ENCODE data around the gene MRO. TPM values are rescaled to one million over a fixed set of nuclear protein-coding genes. Genes with fewer than 3 reads are reported as not detected.
"Not testable (repeated sequence)": the region's sequence is repeated elsewhere in the genome, so short reads cannot be mapped to it uniquely, and the experiment has no call there.

MRO gene
- total RNA-seq, 2 donors from 2014 or later = not detected

DNA sequence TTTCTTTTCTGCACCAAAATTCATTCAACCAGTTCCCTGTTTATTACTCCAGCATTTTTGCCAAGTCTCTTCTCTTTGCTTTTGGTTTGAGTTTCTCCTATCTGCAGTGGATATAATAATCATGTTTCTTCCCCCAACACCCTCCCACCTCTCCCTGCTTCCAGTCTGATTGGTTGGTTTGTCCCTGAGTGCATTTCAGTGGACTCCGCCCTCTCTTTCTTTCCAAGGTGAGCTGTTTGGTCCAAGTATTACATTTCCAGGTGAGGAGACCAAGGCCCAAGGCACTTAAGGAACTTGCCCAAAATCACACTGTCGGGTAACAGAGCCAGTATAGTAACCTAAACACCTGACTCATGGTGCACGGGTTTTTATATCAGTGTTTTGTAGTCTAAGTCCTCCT lies 17.7 kb downstream of the MRO start:
- no peaks in the 10 kb centered on the region for H3K36me3 Mint-ChIP-seq (ENCODE audit: insufficient read depth in 2 of 2)
- H3K27ac Mint-ChIP-seq = no peak overlapping the region
- DNase-seq (no peak), ATAC-seq (replicated peaks in 1 of 2) (no peak)
- H3K9me3 Mint-ChIP-seq = no peaks in the 10 kb centered on the region
- H3K4me3 Mint-ChIP-seq = no peak overlapping the region
- peaks cover 19% of the 10 kb centered on the region for H3K27me3 Mint-ChIP-seq (ENCODE audit: low read depth)
- peaks cover 10% of the 10 kb centered on the region for H3K4me1 Mint-ChIP-seq (ENCODE audit: low read depth)

GRCh38 chr18:50797142-50797541 lies 22.7 kb downstream of the MRO start:
- H3K9me3 Mint-ChIP-seq = no peaks in the 10 kb centered on the region
- ATAC-seq (replicated peaks in 1 of 2) (no peak), DNase-seq (no peak)
- H3K4me3 Mint-ChIP-seq = no peak overlapping the region
- H3K27ac Mint-ChIP-seq = no peak overlapping the region
- peaks cover 39% of the 10 kb centered on the region for H3K27me3 Mint-ChIP-seq (ENCODE audit: low read depth)
- H3K36me3 Mint-ChIP-seq (ENCODE audit: insufficient read depth in 2 of 2) = no peaks in the 10 kb centered on the region
- H3K4me1 Mint-ChIP-seq (ENCODE audit: low read depth) = no peaks in the 10 kb centered on the region

- no peaks in the 10 kb centered on the region for H3K36me3 Mint-ChIP-seq (ENCODE audit: insufficient read depth in 2 of 2)
- no peak overlapping the region for H3K27ac Mint-ChIP-seq
- H3K27me3 Mint-ChIP-seq (ENCODE audit: low read depth) = peaks cover 39% of the 10 kb centered on the region
- no peaks in the 10 kb centered on the region for H3K9me3 Mint-ChIP-seq
- no peak overlapping the region for H3K4me3 Mint-ChIP-seq
- H3K4me1 Mint-ChIP-seq (ENCODE audit: low read depth) = no peaks in the 10 kb centered on the region
- no peak for DNase-seq
- no peak for ATAC-seq (replicated peaks in 1 of 2)
Observed at GRCh38 chr18:50796495-50796894, 23.3 kb downstream of the MRO start.

DNA sequence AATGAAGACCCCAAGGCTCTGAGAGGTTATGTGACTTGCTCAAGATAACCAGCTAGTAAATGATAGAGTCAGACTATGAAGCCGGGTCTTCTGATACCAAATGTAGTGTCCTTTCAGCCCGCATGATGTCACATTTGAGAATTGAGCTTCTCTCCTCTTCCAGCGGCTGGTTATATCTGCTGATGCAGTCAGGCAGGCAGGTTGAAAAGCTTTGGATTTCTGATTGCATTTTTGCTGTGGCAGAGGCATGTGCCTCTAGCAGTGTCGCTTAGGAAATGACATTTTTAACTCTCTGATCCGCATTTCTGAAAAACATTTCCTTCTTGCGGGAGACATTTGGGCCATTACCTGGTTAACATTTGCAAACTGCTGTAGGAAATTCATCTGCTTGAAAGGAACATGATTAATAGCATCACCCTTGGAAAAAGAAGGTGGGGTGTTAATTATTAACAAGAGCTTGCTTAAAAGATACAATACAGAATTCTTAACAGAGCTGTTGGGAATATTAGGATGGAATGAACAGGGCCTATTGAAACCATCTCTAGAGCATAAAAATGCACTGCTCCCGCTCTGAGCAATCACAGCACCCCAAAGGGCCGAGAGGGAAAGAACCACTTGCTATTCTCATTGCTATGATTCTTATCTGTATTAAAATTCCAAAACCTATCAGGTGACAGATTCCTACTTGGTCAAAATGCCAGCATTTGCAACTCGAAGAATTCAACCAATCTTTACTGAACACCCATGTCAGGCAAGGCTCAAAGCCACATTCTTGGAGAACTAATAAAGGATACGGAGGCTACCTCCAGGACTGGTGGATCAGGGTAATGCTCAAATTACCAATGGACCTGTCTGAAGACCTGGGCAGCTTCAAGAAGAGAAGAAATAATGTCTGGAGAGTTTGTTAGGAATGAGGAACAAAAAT lies 25.9 kb downstream of the MRO start:
- no peaks in the 10 kb centered on the region for H3K9me3 Mint-ChIP-seq
- no peaks in the 10 kb centered on the region for H3K4me1 Mint-ChIP-seq (ENCODE audit: low read depth)
- H3K36me3 Mint-ChIP-seq (ENCODE audit: insufficient read depth in 2 of 2) = no peaks in the 10 kb centered on the region
- H3K27me3 Mint-ChIP-seq (ENCODE audit: low read depth) = peaks cover 41% of the 10 kb centered on the region
- H3K4me3 Mint-ChIP-seq = no peak overlapping the region
- H3K27ac Mint-ChIP-seq = no peak overlapping the region
- no peak for ATAC-seq (replicated peaks in 1 of 2)
- no peak for DNase-seq

DNA sequence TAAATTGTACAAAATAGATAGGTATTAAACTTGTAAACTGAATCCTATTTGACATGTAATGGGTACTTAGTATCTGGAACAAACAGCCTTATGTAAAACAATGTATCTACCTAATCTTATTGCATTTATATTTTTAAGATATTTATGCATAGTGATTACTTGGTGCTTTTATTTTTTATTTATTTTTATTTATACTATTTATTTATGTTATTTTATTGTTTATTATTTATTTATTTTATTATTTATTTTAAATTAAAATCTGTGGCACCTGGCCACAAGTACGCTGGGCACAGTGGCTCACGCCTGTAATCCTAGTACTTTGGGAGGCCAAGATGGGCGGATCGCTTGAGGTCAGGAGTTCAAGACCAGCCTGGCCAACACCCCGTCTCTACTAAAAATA lies 26.9 kb downstream of the MRO start:
- no peak for ATAC-seq (replicated peaks in 1 of 2)
- H3K4me3 Mint-ChIP-seq = no peak overlapping the region
- no peaks in the 10 kb centered on the region for H3K4me1 Mint-ChIP-seq (ENCODE audit: low read depth)
- H3K9me3 Mint-ChIP-seq = no peaks in the 10 kb centered on the region
- no peak for DNase-seq
- no peak overlapping the region for H3K27ac Mint-ChIP-seq
- peaks cover 38% of the 10 kb centered on the region for H3K27me3 Mint-ChIP-seq (ENCODE audit: low read depth)
- H3K36me3 Mint-ChIP-seq (ENCODE audit: insufficient read depth in 2 of 2) = no peaks in the 10 kb centered on the region

DNA sequence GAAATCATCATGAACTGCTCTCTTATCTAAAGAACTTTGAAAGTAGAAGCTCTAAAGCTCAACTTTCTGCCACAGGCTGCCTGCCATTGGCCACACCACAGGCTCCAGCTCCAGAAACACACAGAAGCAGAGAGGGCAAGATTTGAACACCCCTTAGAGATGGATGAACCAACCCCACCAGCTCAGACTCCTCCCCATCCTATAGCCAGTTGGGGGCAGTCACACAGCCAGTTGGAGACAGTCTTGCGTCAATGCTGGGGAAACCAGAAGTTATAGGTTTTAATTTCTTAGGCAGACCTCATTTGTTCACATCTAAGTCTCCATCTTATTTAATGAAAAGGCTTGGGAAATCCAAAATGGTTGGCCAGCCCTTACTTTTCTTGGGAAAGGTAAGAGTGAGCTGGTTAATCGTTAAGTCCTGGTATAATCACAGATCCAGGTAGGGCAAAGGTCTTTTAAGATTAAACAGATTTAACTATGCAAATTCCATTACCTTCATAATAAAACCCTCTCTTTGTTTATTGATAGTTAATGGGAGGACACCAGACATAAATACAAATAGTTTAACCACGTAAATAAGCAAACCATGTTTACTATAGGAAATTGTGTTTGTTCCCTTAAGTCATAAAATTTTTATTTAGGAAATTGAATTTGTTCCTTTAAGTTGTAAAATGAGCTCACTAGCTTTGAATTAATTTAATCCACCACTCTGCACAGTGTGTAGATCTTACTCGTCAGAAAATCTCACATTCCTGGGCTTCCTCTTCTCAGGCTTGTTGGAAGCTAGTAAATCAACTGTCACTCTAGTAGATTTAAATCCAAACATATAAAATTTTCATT lies 28.0 kb downstream of the MRO start:
- Mint-ChIP-seq H3K27ac (no peak overlapping the region), H3K9me3 (no peaks in the 10 kb centered on the region), H3K36me3 (ENCODE audit: insufficient read depth in 2 of 2) (no peaks in the 10 kb centered on the region), H3K4me1 (ENCODE audit: low read depth) (no peaks in the 10 kb centered on the region), H3K4me3 (no peak overlapping the region), H3K27me3 (ENCODE audit: low read depth) (peaks cover 27% of the 10 kb centered on the region)
- DNase-seq (no peak), ATAC-seq (replicated peaks in 1 of 2) (no peak)

DNA sequence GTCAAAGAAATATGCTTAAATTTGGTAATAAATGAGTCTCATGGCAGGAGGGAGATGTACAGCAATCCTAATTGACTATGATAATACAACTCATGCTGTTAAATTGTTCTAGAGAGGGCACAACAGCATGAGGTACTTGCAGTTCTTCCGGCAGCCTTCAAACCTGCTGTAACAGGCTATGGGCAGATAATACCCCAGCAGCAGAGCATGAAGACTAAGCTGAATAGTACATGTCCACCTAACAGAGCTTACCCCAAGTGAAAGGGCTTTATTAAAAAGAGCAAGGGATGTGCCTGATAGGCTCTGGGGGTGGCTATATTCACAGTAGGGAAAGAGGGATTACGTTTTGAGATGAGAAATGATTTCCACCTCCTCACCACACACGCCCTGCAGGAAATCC lies 28.9 kb downstream of the MRO start:
- Mint-ChIP-seq H3K9me3 (no peaks in the 10 kb centered on the region), H3K4me3 (no peak overlapping the region), H3K27me3 (ENCODE audit: low read depth) (peaks cover 18% of the 10 kb centered on the region), H3K36me3 (ENCODE audit: insufficient read depth in 2 of 2) (no peaks in the 10 kb centered on the region), H3K4me1 (ENCODE audit: low read depth) (no peaks in the 10 kb centered on the region), H3K27ac (no peak overlapping the region)
- DNase-seq (no peak), ATAC-seq (replicated peaks in 1 of 2) (no peak)

- H3K4me3 Mint-ChIP-seq = no peak overlapping the region
- peaks cover 11% of the 10 kb centered on the region for H3K27me3 Mint-ChIP-seq (ENCODE audit: low read depth)
- no peaks in the 10 kb centered on the region for H3K9me3 Mint-ChIP-seq
Observed at GRCh38 chr18:50790241-50790640, 29.6 kb downstream of the MRO start.

DNA sequence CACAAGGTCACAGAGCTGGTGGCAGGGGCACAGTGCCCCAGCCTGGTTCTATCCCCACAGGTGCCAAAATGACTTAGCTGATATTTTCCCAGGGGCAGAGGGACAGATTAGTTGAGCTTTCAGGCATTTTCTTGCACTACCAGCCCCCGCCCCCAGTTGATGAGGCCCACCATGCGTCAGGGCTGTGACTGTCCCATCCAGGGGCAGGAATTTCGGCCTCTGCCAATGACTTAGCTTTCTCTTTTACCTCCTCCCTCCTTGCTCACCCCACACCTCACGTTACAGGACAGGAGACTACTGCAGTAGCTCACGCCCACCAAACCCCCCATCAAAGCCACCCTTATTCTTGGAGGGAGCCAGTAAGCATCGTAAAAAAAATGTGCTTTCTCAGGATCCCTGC lies 31.5 kb downstream of the MRO start:
- H3K4me3 Mint-ChIP-seq = no peak overlapping the region
- no peaks in the 10 kb centered on the region for H3K4me1 Mint-ChIP-seq (ENCODE audit: low read depth)
- DNase-seq = no peak
- H3K36me3 Mint-ChIP-seq (ENCODE audit: insufficient read depth in 2 of 2) = no peaks in the 10 kb centered on the region
- H3K9me3 Mint-ChIP-seq = no peaks in the 10 kb centered on the region
- no peak for ATAC-seq (replicated peaks in 1 of 2)
- H3K27me3 Mint-ChIP-seq (ENCODE audit: low read depth) = peaks cover 12% of the 10 kb centered on the region
- no peak overlapping the region for H3K27ac Mint-ChIP-seq

More at GRCh38 chr18:50790241-50790640, 29.6 kb downstream of the MRO start:
- no peak for DNase-seq
- Mint-ChIP-seq H3K36me3 (ENCODE audit: insufficient read depth in 2 of 2) (no peaks in the 10 kb centered on the region), H3K4me1 (ENCODE audit: low read depth) (no peaks in the 10 kb centered on the region), H3K27ac (no peak overlapping the region)
- ATAC-seq (replicated peaks in 1 of 2) = no peak

DNA sequence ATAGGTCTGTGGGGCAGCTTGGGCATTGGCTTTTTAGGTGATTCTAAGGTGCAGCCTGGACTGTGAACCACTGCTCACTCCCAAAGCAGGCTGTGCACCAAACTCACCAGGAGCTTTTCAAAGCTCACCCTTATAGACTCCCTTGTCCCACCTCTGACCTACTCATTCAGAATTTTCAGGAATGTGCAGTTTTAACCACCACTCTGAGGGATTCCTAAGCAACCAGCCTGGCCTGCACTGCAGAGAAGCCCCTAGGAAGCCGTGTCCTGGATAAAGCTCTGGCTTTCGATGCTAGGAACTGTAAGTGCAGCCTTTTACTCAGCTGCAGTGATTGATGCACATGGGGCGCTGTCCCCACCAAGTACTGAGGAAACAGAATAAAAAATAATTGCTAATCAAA lies 33.0 kb downstream of the MRO start:
- Mint-ChIP-seq H3K4me1 (ENCODE audit: low read depth) (no peaks in the 10 kb centered on the region), H3K36me3 (ENCODE audit: insufficient read depth in 2 of 2) (no peaks in the 10 kb centered on the region), H3K9me3 (no peaks in the 10 kb centered on the region), H3K27ac (no peak overlapping the region), H3K4me3 (no peak overlapping the region), H3K27me3 (ENCODE audit: low read depth) (peaks cover 12% of the 10 kb centered on the region)
- ATAC-seq (replicated peaks in 1 of 2) = no peak
- no peak for DNase-seq

DNA sequence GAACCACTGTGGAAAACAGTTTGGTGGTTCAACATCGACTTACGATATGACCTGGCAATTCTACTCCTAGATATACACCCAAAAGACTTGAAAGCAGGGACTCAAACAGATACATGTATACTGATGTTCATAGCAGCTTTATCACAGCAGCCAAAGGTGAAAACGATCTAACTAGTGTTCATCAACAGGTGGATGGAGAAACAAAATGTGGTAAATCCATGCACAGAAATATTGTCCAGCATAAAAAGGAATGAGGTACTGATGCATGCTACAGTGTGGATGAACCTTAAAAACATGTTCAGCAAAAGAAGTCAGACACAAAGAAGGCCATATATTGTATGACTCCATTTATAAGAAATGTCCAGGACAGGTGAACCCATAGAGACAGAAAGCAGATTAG lies 36.3 kb downstream of the MRO start:
- H3K4me1 Mint-ChIP-seq (ENCODE audit: low read depth) = no peaks in the 10 kb centered on the region
- H3K9me3 Mint-ChIP-seq = no peaks in the 10 kb centered on the region
- DNase-seq (no peak), ATAC-seq (replicated peaks in 1 of 2) (no peak)
- no peak overlapping the region for H3K27ac Mint-ChIP-seq
- no peak overlapping the region for H3K4me3 Mint-ChIP-seq
- peaks cover 5% of the 10 kb centered on the region for H3K27me3 Mint-ChIP-seq (ENCODE audit: low read depth)
- H3K36me3 Mint-ChIP-seq (ENCODE audit: insufficient read depth in 2 of 2) = no peaks in the 10 kb centered on the region

- H3K36me3 Mint-ChIP-seq (ENCODE audit: insufficient read depth in 2 of 2); DNase-seq; H3K27ac Mint-ChIP-seq; ATAC-seq (replicated peaks in 1 of 2); H3K4me3 Mint-ChIP-seq; H3K4me1 Mint-ChIP-seq (ENCODE audit: low read depth); H3K9me3 Mint-ChIP-seq: not testable (repeated sequence)
- peaks cover 13% of the 10 kb centered on the region for H3K27me3 Mint-ChIP-seq (ENCODE audit: low read depth)
Observed at GRCh38 chr18:50779021-50779420, 40.8 kb downstream of the MRO start.

DNA sequence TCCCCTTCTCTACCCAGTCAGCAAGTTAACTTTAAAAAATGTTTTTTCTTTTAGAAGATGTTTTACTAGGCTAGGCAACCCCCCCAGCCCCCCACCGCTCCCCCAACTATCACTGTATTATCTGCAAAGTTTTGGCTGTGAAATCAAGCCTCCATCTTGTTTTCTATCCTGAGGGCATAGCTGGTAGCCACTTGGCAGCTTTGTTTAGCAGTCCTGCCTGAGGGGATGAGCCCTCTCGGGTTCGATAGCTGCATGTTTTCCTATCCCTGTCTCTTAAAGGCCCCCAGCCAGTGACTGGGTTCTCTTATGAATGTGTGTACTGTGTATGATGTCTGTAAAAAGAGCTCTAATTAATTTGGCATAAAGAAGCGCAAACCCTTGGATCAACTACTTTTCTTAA lies 43.4 kb downstream of the MRO start:
- Mint-ChIP-seq H3K27me3 (ENCODE audit: low read depth) (peaks cover 13% of the 10 kb centered on the region), H3K4me1 (ENCODE audit: low read depth) (no peaks in the 10 kb centered on the region), H3K36me3 (ENCODE audit: insufficient read depth in 2 of 2) (no peaks in the 10 kb centered on the region), H3K4me3 (no peak overlapping the region), H3K27ac (no peak overlapping the region), H3K9me3 (peaks cover 0 to 2% of the 10 kb centered on the region in 2 donors)
- no peak for ATAC-seq (replicated peaks in 1 of 2)
- no peak for DNase-seq
